Endothelial cell of umbilical vein (primary cell): ENCODE data around the gene SFXN2. TPM values are rescaled to one million over a fixed set of nuclear protein-coding genes. Genes with fewer than 3 reads are reported as not detected.

Source experiments
- BruUV-seq: library from RNA; stranded (reverse); fragments of 400-500 nt; replicated peaks from 2 replicates; lab custom pipeline; 2021; lab: Mats Ljungman, UMichigan
- CTCF ChIA-PET: fragments of 300-600, 350-600 bp; sonication (Branson Sonifier 250); formaldehyde crosslinking; loops from one replicate; lab custom pipeline; 2021; ENCODE audit warnings: antibody characterized with exemption, inconsistent platforms; lab: Charles Lee
- POLR2A ChIA-PET: fragments of 300-600, 350-600 bp; sonication (Branson Sonifier 250); formaldehyde crosslinking; loops from one replicate; lab custom pipeline; 2021; ENCODE audit warnings: antibody characterized with exemption, inconsistent platforms; lab: Charles Lee
- DNase-seq: peaks from one replicate; pipeline ENCODE4 v3.0.0-alpha.2; 2011; ENCODE audit warnings: low read depth, low spot score
- FAIRE-seq: peaks from 2 replicates; lab custom pipeline; 2011; peaks lifted over from hg19 to GRCh38; lab: Jason Lieb, UNC
- H2AFZ ChIP-seq: 2 replicates; pipeline ENCODE4 v1.6.0; 2012; ENCODE audit warnings: low read depth, low read length, control low read depth, inconsistent platforms
- H3K27ac ChIP-seq: 2 replicates; pipeline ENCODE4 v1.5.1; 2011; ENCODE audit warnings: low read depth, mild to moderate bottlenecking, control low read depth, low read length, moderate library complexity; ENCODE audit not compliant: insufficient read depth
- H3K27me3 ChIP-seq, 2 experiments: 2 replicates each; pipeline versions ENCODE4 v1.6.0 to v1.6.1; 2011; ENCODE audit warnings: low read length in 2 of 2, mixed read lengths in 1 of 2; ENCODE audit not compliant: control insufficient read depth in 2 of 2, insufficient read depth in 2 of 2
- H3K36me3 ChIP-seq, 2 experiments: 2 replicates in 1 of 2; 3 replicates in 1 of 2; pipeline ENCODE4 v1.5.1; 2011; ENCODE audit warnings: low read length in 2 of 2, mild to moderate bottlenecking in 1 of 2, moderate library complexity in 1 of 2; ENCODE audit not compliant: control insufficient read depth in 2 of 2, insufficient read depth in 2 of 2; ENCODE audit errors: extremely low read depth in 1 of 2
- H3K4me1 ChIP-seq: 3 replicates; pipeline ENCODE4 v1.5.1; 2011; ENCODE audit warnings: mild to moderate bottlenecking, low read length; ENCODE audit not compliant: control insufficient read depth, insufficient read depth; ENCODE audit errors: extremely low read depth
- H3K4me2 ChIP-seq: 2 replicates; pipeline ENCODE4 v1.6.1; 2011; ENCODE audit warnings: low read length, control low read depth, mixed read lengths; ENCODE audit not compliant: insufficient read depth
- H3K4me3 ChIP-seq, 3 experiments: fragments of 200-600 bp in 1 of 3; sonication (generic), shearing (Covaris generic) in 1 of 3; replicated peaks in 1 of 3; 2 replicates each; pipeline ENCODE4 v1.5.1; 2011 to 2016; ENCODE audit warnings: control low read depth in 3 of 3, low read length in 3 of 3, mild to moderate bottlenecking in 2 of 3, inconsistent platforms in 1 of 3, low read depth in 1 of 3, moderate library complexity in 1 of 3; ENCODE audit not compliant: insufficient read depth in 1 of 3
- H3K79me2 ChIP-seq: 2 replicates; pipeline ENCODE4 v1.6.0; 2012; ENCODE audit warnings: low read length, inconsistent platforms; ENCODE audit not compliant: control insufficient read depth, insufficient read depth
- H3K9ac ChIP-seq: replicated peaks from 2 replicates; pipeline ENCODE3; 2011; ENCODE audit warnings: low read length, control low read depth; ENCODE audit not compliant: insufficient read depth; ENCODE audit errors: extremely low read depth
- H3K9me1 ChIP-seq: replicated peaks from 3 replicates; pipeline ENCODE4 v1.6.0; 2011; ENCODE audit warnings: mild to moderate bottlenecking, low read length; ENCODE audit not compliant: control insufficient read depth, insufficient read depth; ENCODE audit errors: extremely low read depth
- H3K9me3 ChIP-seq: replicated peaks from 2 replicates; pipeline ENCODE4 v1.5.1; 2012; ENCODE audit warnings: low read length, inconsistent platforms; ENCODE audit not compliant: control insufficient read depth, insufficient read depth
- H4K20me1 ChIP-seq: replicated peaks from 2 replicates; pipeline ENCODE3; 2011; ENCODE audit warnings: mild to moderate bottlenecking, low read length; ENCODE audit not compliant: control insufficient read depth, insufficient read depth; ENCODE audit errors: extremely low read depth
- CTCF ChIP-seq, 2 donors: IDR thresholded peaks; 1 replicate in 1 of 2; 2 replicates in 1 of 2; pipeline ENCODE4 v1.5.1; 2011; ENCODE audit warnings: low read length in 2 of 2, mild to moderate bottlenecking in 2 of 2, moderate library complexity in 2 of 2, control low read depth in 1 of 2, inconsistent platforms in 1 of 2, low read depth in 1 of 2; ENCODE audit not compliant: insufficient read depth in 1 of 2; ENCODE audit errors: extremely low read depth in 1 of 2
- EZH2 ChIP-seq: IDR thresholded peaks from 2 replicates; pipeline ENCODE4 v1.6.1; 2012; ENCODE audit warnings: borderline replicate concordance, low read depth, mild to moderate bottlenecking, moderate library complexity, low read length, inconsistent platforms; ENCODE audit not compliant: severe bottlenecking
- FOS ChIP-seq: IDR thresholded peaks from 2 replicates; pipeline ENCODE4 v1.6.1; 2011; ENCODE audit warnings: mild to moderate bottlenecking, low read length, moderate library complexity, borderline replicate concordance; ENCODE audit not compliant: insufficient read depth
- GATA2 ChIP-seq: IDR thresholded peaks from 2 replicates; pipeline ENCODE4 v1.7.0; 2011; ENCODE audit warnings: low read depth, mild to moderate bottlenecking, moderate library complexity, mixed read lengths, low read length; ENCODE audit not compliant: insufficient read length, insufficient read depth
- JUN ChIP-seq: IDR thresholded peaks from 2 replicates; pipeline ENCODE4 v1.6.1; 2011; ENCODE audit warnings: borderline replicate concordance, low read depth; ENCODE audit not compliant: insufficient read length, insufficient read depth
- MYC ChIP-seq: IDR thresholded peaks from one replicate; pipeline ENCODE4 v1.6.1; 2011; ENCODE audit warnings: mild to moderate bottlenecking, low read depth, low read length
- POLR2A ChIP-seq: IDR thresholded peaks from 2 replicates; pipeline ENCODE4 v1.6.1; 2012; ENCODE audit warnings: low read depth, mild to moderate bottlenecking, control low read depth, low read length
- POLR2AphosphoS5 ChIP-seq: IDR thresholded peaks from 2 replicates; pipeline ENCODE4 v1.6.1; 2012; ENCODE audit warnings: low read depth, mild to moderate bottlenecking, control low read depth, low read length, moderate library complexity; ENCODE audit not compliant: insufficient read depth
- dilution Hi-C: fragments of 300-500 bp; cut with MboI; formaldehyde crosslinking; loops from one replicate; pipeline ENCODE4 v1.15.0; 2019; ENCODE audit warnings: low sequenced_read_pairs; ENCODE audit not compliant: extremely low pct_ligation_motif_present
- intact Hi-C: fragments of 100-400 bp; cut with micrococcal nuclease; formaldehyde crosslinking; loops from one replicate; pipeline ENCODE4 v1.10.0; 2022
- polyA plus RNA-seq, 4 experiments: library from polyadenylated mRNA; depleted of rRNA in 3 of 4; stranded (reverse) in 3 of 4; unstranded in 1 of 4; fragments of >200 nt; gene quantifications; 2 replicates each; pipeline versions ENCODE4 v1.2.1 to v1.2.3, GENCODE V29; 2011 to 2012; ENCODE audit warnings: missing spikeins in 1 of 4
- total RNA-seq: library from RNA; stranded (reverse); gene quantifications from 2 replicates; pipeline ENCODE4 v1.2.3, GENCODE V29; 2021
- TF ChIP-seq, protein P1 (sequence below): IDR thresholded peaks from 2 replicates; pipeline ENCODE4 v1.6.1; 2011; ENCODE audit not compliant: insufficient read depth, insufficient read length

SFXN2 gene
- total and polyA plus RNA-seq, 2 donors (not counting 3 experiments of a cell fraction or from before 2014, with no cell fraction given), result 9.8 to 17.0 TPM

DNA sequence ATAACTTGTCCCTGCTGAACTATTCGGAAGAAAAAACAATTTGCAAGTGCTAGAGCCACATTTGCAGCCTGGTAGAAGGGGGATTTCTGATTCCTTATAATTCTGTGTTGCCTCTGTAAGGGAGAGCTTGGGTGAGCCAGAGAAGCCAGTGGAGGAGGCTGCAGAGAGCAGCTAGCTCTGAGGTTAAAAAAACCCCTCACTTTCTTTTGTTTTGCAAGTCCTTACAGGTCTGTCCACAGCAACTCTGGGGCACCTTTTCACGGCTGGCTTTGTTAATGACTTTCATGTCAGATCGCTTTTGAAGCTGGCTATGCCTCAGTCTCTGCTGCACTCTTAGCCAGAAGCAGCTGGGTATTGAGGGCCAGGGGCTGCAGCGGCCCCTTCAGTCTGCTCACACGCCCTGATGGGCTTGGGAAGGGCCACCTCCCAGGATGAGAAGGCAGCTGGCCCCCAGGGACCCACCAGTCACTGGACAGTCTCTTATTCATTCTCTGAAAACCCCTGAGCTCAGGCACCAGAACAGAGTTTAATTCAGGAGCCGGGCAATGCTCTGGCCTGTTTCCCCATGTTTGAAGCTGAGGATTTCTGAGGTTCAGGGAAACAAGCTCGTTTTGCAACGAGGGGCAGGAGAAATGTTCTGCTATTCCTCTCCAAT, 39.3 kb upstream of the SFXN2 start:
- H3K4me3 ChIP-seq, result no peak overlapping the region
- no peak for TF ChIP-seq JUN
- no peak for TF ChIP-seq MYC
- no peak for TF ChIP-seq POLR2AphosphoS5
- TF ChIP-seq EZH2, result no peak
- TF ChIP-seq, protein P1, sequence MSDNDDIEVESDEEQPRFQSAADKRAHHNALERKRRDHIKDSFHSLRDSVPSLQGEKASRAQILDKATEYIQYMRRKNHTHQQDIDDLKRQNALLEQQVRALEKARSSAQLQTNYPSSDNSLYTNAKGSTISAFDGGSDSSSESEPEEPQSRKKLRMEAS, result no peak
- TF ChIP-seq CTCF (IDR thresholded peaks at IDR 0.05; ENCODE audit: extremely low read depth in 1 of 2, insufficient read depth in 1 of 2, low read depth in 1 of 2, low read length in 2 of 2), result no peak
- TF ChIP-seq POLR2A, result no peak
- no peak for TF ChIP-seq FOS
- TF ChIP-seq GATA2, result no peak

More for the DNA sequence above, 39.3 kb upstream of the SFXN2 start:
- FAIRE-seq (peak; percentile 31), DNase-seq (no peak)
- no peaks in the 10 kb centered on the region for H3K79me2 ChIP-seq
- CTCF ChIA-PET, result interaction anchor here (0.7 to 8.1 kb wide), 6 partner anchors 9 to 226 kb away, joined by 3 to 75 read pairs (median 5); partner anchors contain the start of gene ARL3
- no peak overlapping the region for H2AFZ ChIP-seq
- POLR2A ChIA-PET, result no interaction called here
- no peaks in the 10 kb centered on the region for H3K9me3 ChIP-seq
- no peaks in the 10 kb centered on the region for H4K20me1 ChIP-seq
- no TSS peak for BruUV-seq
- H3K27ac ChIP-seq, result no peak overlapping the region
- dilution Hi-C loops, result no loop called here
- no peaks in the 10 kb centered on the region for H3K27me3 ChIP-seq
- no peaks in the 10 kb centered on the region for H3K9me1 ChIP-seq
- H3K36me3 ChIP-seq, result no peaks in the 10 kb centered on the region
- peaks cover 5% of the 10 kb centered on the region for H3K4me1 ChIP-seq
- intact Hi-C loops, result no loop called here
- no peak overlapping the region for H3K9ac ChIP-seq
- no peak overlapping the region for H3K4me2 ChIP-seq
